Uterus (tissue), 2 donors: ENCODE measurements around the gene KRTAP1-3.

Source experiments
- POLR2A ChIP-seq, 2 donors: fragments of 450-650 bp; IDR thresholded peaks; one replicate each; pipeline ENCODE4 v1.6.1; 2016; ENCODE audit warnings: antibody characterized with exemption in 2 of 2, mild to moderate bottlenecking in 1 of 2, moderate library complexity in 1 of 2
- TF ChIP-seq, protein P1 (sequence below), 4 experiments: fragments of 200-600 bp in 2 of 4; fragments of 450-650 bp in 2 of 4; sonication (generic) in 2 of 4; IDR thresholded peaks; one replicate each; pipeline ENCODE4 v1.5.1; 2016 to 2019; ENCODE audit warnings: antibody characterized with exemption in 4 of 4, mild to moderate bottlenecking in 2 of 4, moderate library complexity in 1 of 4

DNA sequence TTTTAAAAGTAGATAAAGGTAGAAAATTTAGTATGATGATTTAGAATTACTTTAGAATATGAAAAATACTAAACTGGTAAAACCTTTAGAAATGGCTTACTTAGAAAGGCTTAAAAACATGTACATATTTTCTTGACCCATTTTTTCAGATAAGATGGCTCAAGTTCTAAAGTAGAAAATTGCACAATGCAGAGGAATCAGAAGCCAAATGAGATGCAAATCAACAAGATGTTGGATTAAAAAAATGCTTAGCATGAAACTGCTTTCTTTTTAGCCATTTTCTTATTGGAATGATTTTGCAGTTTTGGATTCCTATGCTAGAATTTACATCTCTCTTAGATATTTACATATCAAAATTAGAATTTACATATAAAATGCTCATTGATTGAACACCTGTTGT is 24.2 kb downstream of the KRTAP1-3 start:
- TF ChIP-seq, protein P1, sequence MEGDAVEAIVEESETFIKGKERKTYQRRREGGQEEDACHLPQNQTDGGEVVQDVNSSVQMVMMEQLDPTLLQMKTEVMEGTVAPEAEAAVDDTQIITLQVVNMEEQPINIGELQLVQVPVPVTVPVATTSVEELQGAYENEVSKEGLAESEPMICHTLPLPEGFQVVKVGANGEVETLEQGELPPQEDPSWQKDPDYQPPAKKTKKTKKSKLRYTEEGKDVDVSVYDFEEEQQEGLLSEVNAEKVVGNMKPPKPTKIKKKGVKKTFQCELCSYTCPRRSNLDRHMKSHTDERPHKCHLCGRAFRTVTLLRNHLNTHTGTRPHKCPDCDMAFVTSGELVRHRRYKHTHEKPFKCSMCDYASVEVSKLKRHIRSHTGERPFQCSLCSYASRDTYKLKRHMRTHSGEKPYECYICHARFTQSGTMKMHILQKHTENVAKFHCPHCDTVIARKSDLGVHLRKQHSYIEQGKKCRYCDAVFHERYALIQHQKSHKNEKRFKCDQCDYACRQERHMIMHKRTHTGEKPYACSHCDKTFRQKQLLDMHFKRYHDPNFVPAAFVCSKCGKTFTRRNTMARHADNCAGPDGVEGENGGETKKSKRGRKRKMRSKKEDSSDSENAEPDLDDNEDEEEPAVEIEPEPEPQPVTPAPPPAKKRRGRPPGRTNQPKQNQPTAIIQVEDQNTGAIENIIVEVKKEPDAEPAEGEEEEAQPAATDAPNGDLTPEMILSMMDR (IDR thresholded peaks at IDR 0.05), result no peak
- TF ChIP-seq POLR2A (IDR thresholded peaks at IDR 0.05), result no peak
